WI38 (cell line): ENCODE results near the gene MAPK1IP1L.
A peak's percentile ranks its signal among the peaks of the same experiment; 100 is the strongest.

Experiments used
- H3K4me3 ChIP-seq: 2 replicates; pipeline ENCODE4 v1.5.1; 2011; ENCODE audit warnings: low read depth, mild to moderate bottlenecking, control low read depth, low read length
- TF ChIP-seq, protein P1 (sequence below): IDR thresholded peaks from 2 replicates; pipeline ENCODE4 v1.5.1; 2012; ENCODE audit warnings: low read depth, mild to moderate bottlenecking, control low read depth, low read length

Gene MAPK1IP1L

GRCh38 chr14:55103971-55104954, 52.8 kb downstream of the MAPK1IP1L start:
- TF ChIP-seq, protein P1, sequence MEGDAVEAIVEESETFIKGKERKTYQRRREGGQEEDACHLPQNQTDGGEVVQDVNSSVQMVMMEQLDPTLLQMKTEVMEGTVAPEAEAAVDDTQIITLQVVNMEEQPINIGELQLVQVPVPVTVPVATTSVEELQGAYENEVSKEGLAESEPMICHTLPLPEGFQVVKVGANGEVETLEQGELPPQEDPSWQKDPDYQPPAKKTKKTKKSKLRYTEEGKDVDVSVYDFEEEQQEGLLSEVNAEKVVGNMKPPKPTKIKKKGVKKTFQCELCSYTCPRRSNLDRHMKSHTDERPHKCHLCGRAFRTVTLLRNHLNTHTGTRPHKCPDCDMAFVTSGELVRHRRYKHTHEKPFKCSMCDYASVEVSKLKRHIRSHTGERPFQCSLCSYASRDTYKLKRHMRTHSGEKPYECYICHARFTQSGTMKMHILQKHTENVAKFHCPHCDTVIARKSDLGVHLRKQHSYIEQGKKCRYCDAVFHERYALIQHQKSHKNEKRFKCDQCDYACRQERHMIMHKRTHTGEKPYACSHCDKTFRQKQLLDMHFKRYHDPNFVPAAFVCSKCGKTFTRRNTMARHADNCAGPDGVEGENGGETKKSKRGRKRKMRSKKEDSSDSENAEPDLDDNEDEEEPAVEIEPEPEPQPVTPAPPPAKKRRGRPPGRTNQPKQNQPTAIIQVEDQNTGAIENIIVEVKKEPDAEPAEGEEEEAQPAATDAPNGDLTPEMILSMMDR: no peak
- H3K4me3 ChIP-seq: no peak overlapping the region

- no peak overlapping the region for H3K4me3 ChIP-seq
- TF ChIP-seq, protein P1: no peak
Observed at GRCh38 chr14:55105991-55106390, 54.5 kb downstream of the MAPK1IP1L start.

DNA sequence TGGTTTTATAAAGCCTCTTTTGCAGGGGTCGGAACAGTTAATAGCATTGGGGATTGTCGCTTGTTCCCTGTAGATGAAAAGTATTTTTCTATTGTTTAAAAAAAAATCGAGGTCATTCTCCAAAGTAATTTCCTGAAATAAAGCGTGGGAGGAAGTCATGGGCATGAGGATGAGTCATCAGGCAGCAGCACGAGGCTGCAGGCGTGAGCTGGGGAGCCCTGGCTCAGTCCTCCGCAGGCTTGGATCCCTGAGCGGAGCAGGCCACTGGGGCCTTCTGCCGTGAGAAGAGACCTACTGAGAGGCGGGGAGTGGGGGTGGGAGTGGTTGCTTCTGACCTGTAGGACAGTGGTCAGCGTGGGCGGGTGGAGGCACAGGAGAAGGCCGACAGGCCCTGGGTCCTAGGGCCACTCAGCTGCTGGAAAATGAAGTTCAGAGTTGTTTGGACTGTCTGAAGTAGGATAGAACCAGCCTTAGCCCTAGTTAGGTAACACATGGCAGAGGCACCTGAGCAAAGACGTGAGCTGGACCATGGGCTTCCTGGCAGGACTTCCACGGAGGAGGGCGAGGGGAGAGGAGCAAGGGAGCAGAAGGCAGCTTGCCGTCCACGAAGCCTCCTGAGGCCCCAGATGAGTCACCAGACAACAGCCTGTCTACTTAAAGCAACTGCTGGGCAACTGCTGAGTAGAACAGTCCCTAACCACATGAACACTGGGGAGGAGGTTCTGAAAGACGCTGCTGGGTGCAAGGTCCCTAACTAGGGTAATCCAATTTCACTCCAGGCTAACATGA, 56.5 kb downstream of the MAPK1IP1L start:
- H3K4me3 ChIP-seq: peak overlapping the region; percentile 11; the same call in 1 of the 2 replicates

DNA sequence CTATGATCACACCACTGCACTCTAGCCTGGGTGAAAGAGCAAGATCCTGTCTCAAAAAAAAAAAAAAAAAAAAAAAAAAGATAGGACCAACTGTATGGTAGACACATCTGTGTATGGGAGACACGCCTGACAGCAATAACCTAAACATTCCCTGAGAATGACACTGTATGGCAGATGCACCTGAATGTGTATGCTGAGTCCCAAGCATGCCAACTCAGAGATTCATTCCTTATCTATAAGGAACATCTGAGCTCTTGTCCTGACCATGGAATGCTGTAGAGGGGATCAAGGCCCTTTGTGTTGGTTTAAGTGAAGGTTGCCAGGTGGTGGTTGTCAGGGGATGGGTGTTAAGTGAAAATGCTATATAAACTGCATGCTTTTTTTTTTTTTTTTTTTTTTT, 58.4 kb downstream of the MAPK1IP1L start:
- TF ChIP-seq, protein P1: no peak
- H3K4me3 ChIP-seq: no peak overlapping the region

More for the DNA sequence above, 56.5 kb downstream of the MAPK1IP1L start:
- TF ChIP-seq, protein P1: no peak

DNA sequence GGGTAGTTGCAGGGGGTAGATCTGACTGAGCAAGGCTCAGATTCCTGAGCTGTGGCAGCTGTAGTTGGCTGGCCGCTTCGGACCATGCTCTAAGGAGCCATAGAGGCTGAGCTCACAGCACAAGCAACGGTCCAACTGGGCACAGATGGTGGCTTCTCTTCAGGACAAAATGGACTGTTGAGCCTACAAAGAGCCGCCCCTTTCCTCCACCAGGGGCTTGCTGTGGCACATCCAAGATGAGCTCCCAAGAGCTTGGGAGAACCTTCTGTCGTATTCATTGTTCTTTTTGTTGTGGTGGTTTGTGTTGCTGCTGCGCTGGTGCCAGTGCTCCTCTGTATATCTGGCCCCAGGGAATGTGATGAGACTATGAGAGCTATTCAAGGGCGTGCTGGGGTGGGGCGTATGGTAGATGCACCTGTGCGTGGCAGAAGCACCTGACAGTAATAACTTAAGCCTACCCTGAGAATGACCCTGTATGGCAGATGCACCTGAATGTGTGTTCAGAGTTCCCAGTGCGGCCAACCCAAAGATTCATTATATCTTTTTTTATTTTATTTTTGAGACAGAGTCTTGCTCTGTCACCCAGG, 59.8 kb downstream of the MAPK1IP1L start:
- H3K4me3 ChIP-seq: no peak overlapping the region
- TF ChIP-seq, protein P1: no peak

DNA sequence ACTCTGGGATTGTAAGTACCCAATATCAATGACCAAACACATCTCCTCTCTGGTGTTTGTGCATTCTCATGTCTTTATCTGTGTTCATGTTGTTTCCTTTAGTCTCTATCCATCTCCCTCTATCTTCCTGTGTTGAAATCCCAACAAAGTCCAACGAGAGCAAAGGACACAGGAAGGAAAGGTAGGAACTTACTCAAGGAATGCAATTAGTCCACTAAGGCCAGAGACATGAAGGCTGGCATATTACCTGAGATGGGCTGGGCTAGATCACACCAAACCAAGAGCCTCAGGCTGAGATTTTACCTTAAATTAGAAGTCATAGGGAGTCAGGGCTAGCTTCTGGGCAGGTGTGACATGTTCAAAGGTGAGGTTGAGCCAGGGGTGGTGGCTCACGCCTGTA, 63.3 kb downstream of the MAPK1IP1L start:
- TF ChIP-seq, protein P1: no peak
- H3K4me3 ChIP-seq: no peak overlapping the region
